H9 (cell line): Measurements from ENCODE around the gene USP35. TPM values are rescaled to one million over a fixed set of nuclear protein-coding genes. Genes with fewer than 3 reads are reported as not detected.

Experiments used
- DNase-seq: peaks from one replicate; pipeline ENCODE4 v3.0.0-alpha.2; 2017
- H2AFZ ChIP-seq: one replicate; pipeline ENCODE4 v1.6.1; 2013; ENCODE audit warnings: mild to moderate bottlenecking, low read length, control low read depth, moderate library complexity
- H2AK5ac ChIP-seq: 2 replicates; pipeline ENCODE4 v1.6.1; 2013; ENCODE audit warnings: low read length, control low read depth, mixed read lengths; ENCODE audit not compliant: insufficient read length
- H2BK120ac ChIP-seq: one replicate; pipeline ENCODE4 v1.6.1; 2013; ENCODE audit warnings: low read depth, mild to moderate bottlenecking, low read length, control low read depth, inconsistent platforms; ENCODE audit not compliant: poor library complexity, severe bottlenecking
- H2BK12ac ChIP-seq: 2 replicates; pipeline ENCODE4 v1.6.1; 2013; ENCODE audit warnings: low read length, control low read depth, mixed read lengths, low read depth; ENCODE audit not compliant: insufficient read length
- H2BK15ac ChIP-seq: 2 replicates; pipeline ENCODE4 v1.6.1; 2013; ENCODE audit warnings: low read depth, low read length, control low read depth
- H2BK20ac ChIP-seq: one replicate; pipeline ENCODE4 v1.6.1; 2013; ENCODE audit warnings: low read depth, mild to moderate bottlenecking, low read length, control low read depth, inconsistent platforms; ENCODE audit not compliant: poor library complexity, severe bottlenecking
- H2BK5ac ChIP-seq: 2 replicates; pipeline ENCODE4 v1.6.1; 2013; ENCODE audit warnings: low read length, control low read depth, mixed read lengths; ENCODE audit not compliant: insufficient read length
- H3K14ac ChIP-seq: 2 replicates; pipeline ENCODE4 v1.6.1; 2013; ENCODE audit warnings: low read length, control low read depth; ENCODE audit not compliant: insufficient read depth
- H3K18ac ChIP-seq: 2 replicates; pipeline ENCODE4 v1.6.1; 2013; ENCODE audit warnings: low read depth, mild to moderate bottlenecking, mixed read lengths, low read length, control low read depth; ENCODE audit not compliant: insufficient read length
- H3K23ac ChIP-seq: 2 replicates; pipeline ENCODE4 v1.6.1; 2013; ENCODE audit warnings: low read length, control low read depth, mixed read lengths, low read depth; ENCODE audit not compliant: insufficient read length
- H3K23me2 ChIP-seq: 2 replicates; pipeline ENCODE4 v1.6.1; 2013; ENCODE audit warnings: low read depth, mild to moderate bottlenecking, mixed read lengths, low read length, control low read depth; ENCODE audit not compliant: insufficient read length, poor library complexity, severe bottlenecking
- H3K27ac ChIP-seq: 2 replicates; pipeline ENCODE4 v1.5.1; 2013; ENCODE audit warnings: low read length, control low read depth, mixed read lengths, low read depth; ENCODE audit not compliant: insufficient read length
- H3K27me3 ChIP-seq: 2 replicates; pipeline ENCODE4 v1.6.1; 2013; ENCODE audit warnings: low read length, control low read depth, inconsistent platforms; ENCODE audit not compliant: insufficient read depth
- H3K4ac ChIP-seq: 2 replicates; pipeline ENCODE4 v1.6.1; 2013; ENCODE audit warnings: low read depth, mild to moderate bottlenecking, control low read depth, inconsistent platforms, low read length, moderate library complexity
- H3K4me1 ChIP-seq: 2 replicates; pipeline ENCODE4 v1.6.1; 2013; ENCODE audit warnings: low read length, control low read depth, inconsistent platforms; ENCODE audit not compliant: insufficient read depth
- H3K4me2 ChIP-seq: 2 replicates; pipeline ENCODE4 v1.6.1; 2013; ENCODE audit warnings: low read length, control low read depth, mixed read lengths; ENCODE audit not compliant: insufficient read length, insufficient read depth
- H3K56ac ChIP-seq: 2 replicates; pipeline ENCODE4 v1.6.1; 2013; ENCODE audit warnings: low read depth, mild to moderate bottlenecking, mixed read lengths, low read length, control low read depth; ENCODE audit not compliant: insufficient read length
- H3K79me1 ChIP-seq: 2 replicates; pipeline ENCODE4 v1.6.1; 2013; ENCODE audit warnings: low read depth, mild to moderate bottlenecking, moderate library complexity, low read length, control low read depth, inconsistent platforms; ENCODE audit not compliant: insufficient read depth, poor library complexity, severe bottlenecking
- H3K79me2 ChIP-seq: 2 replicates; pipeline ENCODE4 v1.6.1; 2013; ENCODE audit warnings: low read length, control low read depth, inconsistent platforms; ENCODE audit not compliant: insufficient read depth
- H3K9ac ChIP-seq: 2 replicates; pipeline ENCODE4 v1.6.1; 2013; ENCODE audit warnings: low read length, control low read depth, mixed read lengths; ENCODE audit not compliant: insufficient read length; ENCODE audit errors: extremely low read depth
- H3K9me3 ChIP-seq: one replicate; pipeline ENCODE4 v1.6.1; 2013; ENCODE audit warnings: low read depth, low read length, inconsistent platforms; ENCODE audit not compliant: control insufficient read depth
- H3T11ph ChIP-seq: one replicate; pipeline ENCODE4 v1.6.1; 2013; ENCODE audit warnings: mild to moderate bottlenecking, low read length, control low read depth, inconsistent platforms
- H4K20me1 ChIP-seq: one replicate; pipeline ENCODE4 v1.6.1; 2013; ENCODE audit not compliant: control insufficient read depth, insufficient read length, insufficient read depth
- H4K5ac ChIP-seq: 2 replicates; pipeline ENCODE4 v1.6.1; 2013; ENCODE audit warnings: low read depth, mild to moderate bottlenecking, mixed read lengths, low read length, control low read depth; ENCODE audit not compliant: insufficient read length
- H4K8ac ChIP-seq: replicated peaks from 2 replicates; pipeline ENCODE4 v1.6.1; 2013; ENCODE audit warnings: low read length, control low read depth, mixed read lengths, low read depth; ENCODE audit not compliant: insufficient read length
- H4K91ac ChIP-seq: 2 replicates; pipeline ENCODE4 v1.6.1; 2013; ENCODE audit warnings: low read depth, mild to moderate bottlenecking, moderate library complexity, mixed read lengths, low read length, control low read depth; ENCODE audit not compliant: insufficient read length
- H3K27ac Mint-ChIP-seq, 3 experiments: 2 replicates in 2 of 3; 3 replicates in 1 of 3; pipeline ENCODE4 v1.8.0; 2020 to 2021; ENCODE audit warnings: mixed read lengths in 3 of 3, mild to moderate bottlenecking in 1 of 3, moderate library complexity in 1 of 3
- H3K27me3 Mint-ChIP-seq: 2 replicates; pipeline ENCODE4 v1.8.0; 2021; ENCODE audit warnings: low read depth, mild to moderate bottlenecking, moderate library complexity, mixed read lengths
- H3K36me3 Mint-ChIP-seq, 3 experiments: 2 replicates in 2 of 3; 3 replicates in 1 of 3; pipeline ENCODE4 v1.8.0; 2020 to 2021; ENCODE audit warnings: low read depth in 3 of 3, mixed read lengths in 3 of 3; ENCODE audit not compliant: insufficient read depth in 1 of 3
- H3K4me1 Mint-ChIP-seq, 2 experiments: 2 replicates each; pipeline ENCODE4 v1.8.0; 2020; ENCODE audit warnings: mixed read lengths in 2 of 2
- H3K4me3 Mint-ChIP-seq, 2 experiments: 2 replicates in 1 of 2; 3 replicates in 1 of 2; pipeline ENCODE4 v1.8.0; 2020 to 2021; ENCODE audit warnings: mild to moderate bottlenecking in 2 of 2, mixed read lengths in 2 of 2, moderate library complexity in 1 of 2
- H3K9me3 Mint-ChIP-seq, 2 experiments: 2 replicates in 1 of 2; 3 replicates in 1 of 2; pipeline ENCODE4 v1.8.0; 2020; ENCODE audit warnings: mild to moderate bottlenecking in 2 of 2, mixed read lengths in 2 of 2, moderate library complexity in 1 of 2
- WGBS: extraction: QIAGEN DNeasy Blood & Tissue Kit; methylation state at CpG from one replicate; pipeline ENCODE4 v1.1.7; 2013; ENCODE audit warnings: missing lambda C conversion rate, low lambda C conversion rate, mixed read lengths; ENCODE audit not compliant: insufficient read length; ENCODE audit errors: extremely low coverage; 5-methylcytosine and 5-hydroxymethylcytosine counted together
- total RNA-seq: library from RNA; stranded (reverse); gene quantifications from 2 replicates; pipeline ENCODE4 v1.2.1, GENCODE V29; 2021
- TF ChIP-seq, protein P1 (sequence below): fragments of 200-600 bp; sonication (generic); conservative IDR thresholded peaks from 3 replicates; pipeline ENCODE4 v1.8.0; 2021; ENCODE audit warnings: antibody characterized with exemption, mild to moderate bottlenecking

USP35 gene
- total RNA-seq, 1 experiment from 2014 or later = 6.8 TPM

DNA sequence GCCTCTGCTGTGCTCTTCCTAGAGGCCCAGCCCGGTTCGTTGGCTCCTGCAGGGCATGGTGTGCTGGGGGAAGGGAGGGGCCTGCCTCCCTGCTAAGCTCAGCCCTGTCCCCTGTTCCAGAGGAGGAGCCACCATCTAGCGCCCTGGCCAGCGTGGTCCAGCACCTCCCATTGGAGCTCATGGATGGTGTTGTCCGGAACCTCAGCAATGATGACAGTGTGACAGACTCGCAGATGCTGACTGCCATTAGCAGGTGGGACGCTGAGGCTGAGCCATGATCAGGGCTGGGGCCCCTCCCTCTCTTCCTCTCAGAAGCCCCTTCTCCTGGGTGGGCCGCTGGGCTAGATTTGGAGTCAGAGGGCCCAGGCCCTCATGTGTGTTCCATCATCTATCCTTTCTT, 9.1 kb downstream of the USP35 start:
- Histone ChIP-seq H3K18ac (no peak overlapping the region), H4K8ac (no peak overlapping the region), H3T11ph (no peak overlapping the region), H2AFZ (no peak overlapping the region), H3K9me3 (no peaks in the 10 kb centered on the region), H2AK5ac (no peak overlapping the region), H3K23ac (no peak overlapping the region), H3K4me1 (no peaks in the 10 kb centered on the region), H3K4ac (no peak overlapping the region), H3K27ac (no peak overlapping the region), H3K27me3 (no peaks in the 10 kb centered on the region), H2BK12ac (no peak overlapping the region), H4K20me1 (no peaks in the 10 kb centered on the region), H4K5ac (no peak overlapping the region), H2BK20ac (no peak overlapping the region), H3K23me2 (no peaks in the 10 kb centered on the region), H4K91ac (no peak overlapping the region), H2BK5ac (no peak overlapping the region), H3K79me2 (no peaks in the 10 kb centered on the region), H3K79me1 (no peaks in the 10 kb centered on the region), H2BK120ac (no peak overlapping the region), H3K4me2 (no peak overlapping the region), H3K56ac (no peak overlapping the region), H2BK15ac (no peak overlapping the region), H3K9ac (no peak overlapping the region), H3K14ac (no peak overlapping the region)
- Mint-ChIP-seq H3K4me1 (peaks cover 8 to 14% of the 10 kb centered on the region in 2 experiments), H3K36me3 (peaks cover 0 to 10% (median 0%) of the 10 kb centered on the region in 3 experiments; a peak in 3 of 7 replicates), H3K27ac (no peak overlapping the region), H3K4me3 (no peak overlapping the region), H3K27me3 (no peaks in the 10 kb centered on the region), H3K9me3 (no peaks in the 10 kb centered on the region)
- no peak for DNase-seq
- TF ChIP-seq, protein P1, sequence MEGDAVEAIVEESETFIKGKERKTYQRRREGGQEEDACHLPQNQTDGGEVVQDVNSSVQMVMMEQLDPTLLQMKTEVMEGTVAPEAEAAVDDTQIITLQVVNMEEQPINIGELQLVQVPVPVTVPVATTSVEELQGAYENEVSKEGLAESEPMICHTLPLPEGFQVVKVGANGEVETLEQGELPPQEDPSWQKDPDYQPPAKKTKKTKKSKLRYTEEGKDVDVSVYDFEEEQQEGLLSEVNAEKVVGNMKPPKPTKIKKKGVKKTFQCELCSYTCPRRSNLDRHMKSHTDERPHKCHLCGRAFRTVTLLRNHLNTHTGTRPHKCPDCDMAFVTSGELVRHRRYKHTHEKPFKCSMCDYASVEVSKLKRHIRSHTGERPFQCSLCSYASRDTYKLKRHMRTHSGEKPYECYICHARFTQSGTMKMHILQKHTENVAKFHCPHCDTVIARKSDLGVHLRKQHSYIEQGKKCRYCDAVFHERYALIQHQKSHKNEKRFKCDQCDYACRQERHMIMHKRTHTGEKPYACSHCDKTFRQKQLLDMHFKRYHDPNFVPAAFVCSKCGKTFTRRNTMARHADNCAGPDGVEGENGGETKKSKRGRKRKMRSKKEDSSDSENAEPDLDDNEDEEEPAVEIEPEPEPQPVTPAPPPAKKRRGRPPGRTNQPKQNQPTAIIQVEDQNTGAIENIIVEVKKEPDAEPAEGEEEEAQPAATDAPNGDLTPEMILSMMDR = no peak
- WGBS = no CpG with 5 or more reads among the region's 8 CpGs
